Measurements from ENCODE around the gene KIAA0232.

DNA sequence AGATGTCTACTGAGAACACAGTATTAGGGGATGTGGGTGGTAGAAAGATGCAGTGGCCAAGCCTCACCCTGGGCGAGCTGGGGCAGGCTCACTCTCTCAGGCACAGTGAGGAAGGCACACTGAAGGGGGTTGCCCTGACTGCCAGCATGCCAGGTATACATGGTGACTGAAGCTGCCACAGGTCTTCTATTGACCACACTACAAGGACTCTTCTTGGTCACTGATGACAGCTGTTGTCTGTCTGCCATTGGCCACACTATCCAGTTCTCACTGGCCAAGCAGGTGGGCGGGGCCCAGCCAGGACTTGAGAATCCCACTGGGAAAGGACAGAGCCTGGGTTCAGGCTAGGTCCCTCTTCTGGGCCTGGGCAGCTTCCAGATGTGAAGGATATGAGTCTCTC is 87.4 kb downstream of the KIAA0232 start:
- TF ChIP-seq ZFP3 (CRISPR knock-in tag; IDR thresholded peaks at IDR 0.05) = no peak
- TF ChIP-seq, protein P1, sequence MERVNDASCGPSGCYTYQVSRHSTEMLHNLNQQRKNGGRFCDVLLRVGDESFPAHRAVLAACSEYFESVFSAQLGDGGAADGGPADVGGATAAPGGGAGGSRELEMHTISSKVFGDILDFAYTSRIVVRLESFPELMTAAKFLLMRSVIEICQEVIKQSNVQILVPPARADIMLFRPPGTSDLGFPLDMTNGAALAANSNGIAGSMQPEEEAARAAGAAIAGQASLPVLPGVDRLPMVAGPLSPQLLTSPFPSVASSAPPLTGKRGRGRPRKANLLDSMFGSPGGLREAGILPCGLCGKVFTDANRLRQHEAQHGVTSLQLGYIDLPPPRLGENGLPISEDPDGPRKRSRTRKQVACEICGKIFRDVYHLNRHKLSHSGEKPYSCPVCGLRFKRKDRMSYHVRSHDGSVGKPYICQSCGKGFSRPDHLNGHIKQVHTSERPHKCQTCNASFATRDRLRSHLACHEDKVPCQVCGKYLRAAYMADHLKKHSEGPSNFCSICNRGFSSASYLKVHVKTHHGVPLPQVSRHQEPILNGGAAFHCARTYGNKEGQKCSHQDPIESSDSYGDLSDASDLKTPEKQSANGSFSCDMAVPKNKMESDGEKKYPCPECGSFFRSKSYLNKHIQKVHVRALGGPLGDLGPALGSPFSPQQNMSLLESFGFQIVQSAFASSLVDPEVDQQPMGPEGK (CRISPR knock-in tag; IDR thresholded peaks at IDR 0.05; ENCODE audit: borderline replicate concordance) = no peak
- TF ChIP-seq BACH2 (CRISPR knock-in tag; IDR thresholded peaks at IDR 0.05; ENCODE audit: borderline replicate concordance) = no peak
- TF ChIP-seq ISL1 (CRISPR knock-in tag; IDR thresholded peaks at IDR 0.05) = no peak
- TF ChIP-seq ZFP30 (CRISPR knock-in tag; IDR thresholded peaks at IDR 0.05) = no peak

Data from SK-N-SH treated with all-trans-retinoic acid at 6 μM for 48 hours (cell line).